ENCODE measurements around the gene PRDM13.

PRDM13 gene

GRCh38 chr6:99641270-99641669, 34.6 kb downstream of the PRDM13 start:
- TF ChIP-seq TAF1 (IDR thresholded peaks at IDR 0.05; ENCODE audit: borderline replicate concordance, insufficient read depth, low read length) = no peak
- TF ChIP-seq REST (IDR thresholded peaks at IDR 0.05; ENCODE audit: insufficient read depth in 1 of 2, low read depth in 2 of 2, low read length in 2 of 2) = no peak
- TF ChIP-seq POLR2AphosphoS5 (IDR thresholded peaks at IDR 0.05; ENCODE audit: low read depth, low read length) = no peak

- TF ChIP-seq TAF1 (IDR thresholded peaks at IDR 0.05; ENCODE audit: borderline replicate concordance, insufficient read depth, low read length) (no peak), REST (IDR thresholded peaks at IDR 0.05; ENCODE audit: insufficient read depth in 1 of 2, low read depth in 2 of 2, low read length in 2 of 2) (no peak), SIN3A (IDR thresholded peaks at IDR 0.05; ENCODE audit: borderline replicate concordance, insufficient read depth, low read length) (no peak), POLR2AphosphoS5 (IDR thresholded peaks at IDR 0.05; ENCODE audit: low read depth, low read length) (no peak), FOXP2 (optimal IDR thresholded peaks at IDR 0.05; ENCODE audit: borderline replicate concordance, extremely low read depth, extremely low read length, insufficient read depth) (no peak)
Measured at GRCh38 chr6:99645986-99646385, 39.4 kb downstream of the PRDM13 start.

DNA sequence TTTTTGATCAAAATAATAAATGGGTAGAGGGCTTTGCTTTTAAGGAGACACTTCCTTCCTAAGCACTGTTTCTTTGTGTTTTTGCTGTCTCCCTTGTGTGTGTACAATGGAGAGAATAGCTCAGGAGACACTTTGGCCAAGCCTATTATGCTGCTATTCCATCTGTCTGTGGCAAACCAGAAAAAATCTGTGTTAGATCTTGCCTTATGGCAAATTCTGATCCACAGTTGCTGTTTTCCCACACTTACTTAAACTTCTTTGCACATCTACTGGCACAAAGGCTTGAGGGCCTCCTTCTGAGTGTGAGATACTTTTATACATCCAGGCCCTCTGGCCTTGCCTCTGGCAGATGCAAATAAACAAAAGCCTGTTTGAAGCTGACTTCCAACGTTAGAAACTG, 53.6 kb downstream of the PRDM13 start:
- TF ChIP-seq REST (IDR thresholded peaks at IDR 0.05; ENCODE audit: insufficient read depth in 1 of 2, low read depth in 2 of 2, low read length in 2 of 2) = no peak

DNA sequence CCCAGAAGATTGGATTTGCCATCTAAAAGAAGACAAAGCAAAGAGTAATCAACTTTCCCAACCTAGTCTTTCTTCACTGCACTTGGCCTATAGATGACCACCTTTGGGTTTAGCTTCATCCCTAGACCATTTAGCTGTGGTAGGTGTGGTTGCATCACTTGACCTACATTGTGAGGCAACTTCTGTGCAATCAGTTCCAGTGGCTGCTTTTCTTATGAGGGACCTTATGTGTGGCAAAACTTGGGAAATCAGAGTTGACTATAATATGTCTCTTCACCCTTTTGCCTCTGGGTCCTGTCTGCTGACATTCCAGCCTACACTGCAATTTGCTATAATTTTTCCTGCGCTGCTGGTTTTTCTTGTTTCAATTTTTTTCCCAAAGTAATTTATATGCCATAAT, 55.2 kb downstream of the PRDM13 start:
- TF ChIP-seq POLR2AphosphoS5 (IDR thresholded peaks at IDR 0.05; ENCODE audit: low read depth, low read length) (no peak), FOXP2 (optimal IDR thresholded peaks at IDR 0.05; ENCODE audit: borderline replicate concordance, extremely low read depth, extremely low read length, insufficient read depth) (no peak), REST (IDR thresholded peaks at IDR 0.05; ENCODE audit: insufficient read depth in 1 of 2, low read depth in 2 of 2, low read length in 2 of 2) (no peak), TAF1 (IDR thresholded peaks at IDR 0.05; ENCODE audit: borderline replicate concordance, insufficient read depth, low read length) (no peak), SIN3A (IDR thresholded peaks at IDR 0.05; ENCODE audit: borderline replicate concordance, insufficient read depth, low read length) (no peak)

GRCh38 chr6:99662616-99663015, 56.0 kb downstream of the PRDM13 start:
- TF ChIP-seq FOXP2 (optimal IDR thresholded peaks at IDR 0.05; ENCODE audit: borderline replicate concordance, extremely low read depth, extremely low read length, insufficient read depth) = no peak
- no peak for TF ChIP-seq POLR2AphosphoS5 (IDR thresholded peaks at IDR 0.05; ENCODE audit: low read depth, low read length)
- TF ChIP-seq SIN3A (IDR thresholded peaks at IDR 0.05; ENCODE audit: borderline replicate concordance, insufficient read depth, low read length) = no peak
- TF ChIP-seq TAF1 (IDR thresholded peaks at IDR 0.05; ENCODE audit: borderline replicate concordance, insufficient read depth, low read length) = no peak
- TF ChIP-seq REST (IDR thresholded peaks at IDR 0.05; ENCODE audit: insufficient read depth in 1 of 2, low read depth in 2 of 2, low read length in 2 of 2) = no peak
